ENCODE results near the gene SLC4A7.

- no peak for TF ChIP-seq TAF1 (IDR thresholded peaks at IDR 0.05; ENCODE audit: low read depth, low read length)
- TF ChIP-seq POLR2AphosphoS5 (IDR thresholded peaks at IDR 0.05; ENCODE audit: low read depth, low read length): no peak
- TF ChIP-seq POLR2A (IDR thresholded peaks at IDR 0.05; ENCODE audit: low read depth, low read length): no peak
- TF ChIP-seq PAX5 (IDR thresholded peaks at IDR 0.05; ENCODE audit: insufficient read depth, low read length, severe bottlenecking): no peak
Measured at GRCh38 chr3:27385504-27385903, 98.7 kb downstream of the SLC4A7 start.
